Hepatocyte (in vitro differentiated cells): ENCODE measurements around the gene LRRFIP1.

ENCODE experiments used
- CTCF ChIP-seq: fragments of 200-600 bp; sonication (generic); IDR thresholded peaks from 2 replicates; pipeline ENCODE4 v1.5.1; 2016; ENCODE audit warnings: antibody characterized with exemption, mild to moderate bottlenecking; ENCODE audit not compliant: poor library complexity
- EZH2 ChIP-seq: fragments of 200-600 bp; sonication (generic); IDR thresholded peaks from 2 replicates; pipeline ENCODE4 v1.6.1; 2016; ENCODE audit warnings: antibody characterized with exemption, mild to moderate bottlenecking, borderline replicate concordance
- EZH2phosphoT487 ChIP-seq: fragments of 200-600 bp; sonication (generic); IDR thresholded peaks from one replicate; pipeline ENCODE4 v1.6.1; 2018; ENCODE audit warnings: antibody characterized with exemption, mild to moderate bottlenecking, low read depth, moderate library complexity; ENCODE audit not compliant: unreplicated experiment, severe bottlenecking

DNA sequence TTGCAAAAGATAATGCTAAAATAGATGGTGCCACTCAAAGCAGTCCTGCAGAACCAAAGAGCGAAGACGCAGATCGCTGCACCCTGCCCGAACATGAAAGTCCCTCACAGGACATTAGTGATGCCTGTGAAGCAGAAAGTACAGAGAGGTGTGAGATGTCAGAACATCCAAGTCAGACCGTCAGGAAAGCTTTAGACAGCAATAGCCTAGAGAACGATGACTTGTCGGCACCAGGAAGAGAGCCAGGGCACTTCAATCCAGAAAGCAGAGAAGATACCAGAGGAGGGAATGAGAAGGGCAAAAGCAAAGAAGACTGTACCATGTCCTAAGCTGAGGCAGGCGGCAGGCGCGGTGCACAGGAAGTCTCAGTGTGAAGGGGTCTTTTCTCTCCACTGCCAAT lies 136.4 kb downstream of the LRRFIP1 start:
- no peak for TF ChIP-seq CTCF
- no peak for TF ChIP-seq EZH2phosphoT487
- no peak for TF ChIP-seq EZH2
